GM18526 (cell line): Measurements from ENCODE around the gene CRYGS.

Source experiments
- POLR2A ChIP-seq: IDR thresholded peaks from 3 replicates; pipeline ENCODE4 v1.6.1; 2011; ENCODE audit not compliant: insufficient read length; ENCODE audit errors: extremely low read depth

The CRYGS gene

DNA sequence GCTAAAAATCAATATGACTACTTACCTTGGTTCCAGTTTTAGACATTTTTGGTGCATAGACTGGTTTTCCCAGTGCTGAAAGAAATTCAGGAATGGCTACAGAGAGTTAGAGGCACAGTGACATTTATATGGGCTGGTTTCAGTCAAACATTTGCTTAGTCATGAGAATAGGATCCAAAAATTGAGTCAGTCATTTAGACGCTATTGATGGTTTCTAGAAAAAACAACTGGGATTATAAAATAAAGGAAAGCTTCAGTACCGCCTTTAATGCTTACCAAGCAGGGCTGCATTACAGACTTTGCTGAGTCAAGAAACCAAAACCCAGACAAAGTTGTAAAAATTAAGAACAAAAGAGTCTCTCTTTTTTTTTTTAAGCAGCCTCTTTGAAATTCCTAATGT is at the start of gene CRYGS:
TSS of gene CRYGS (minus strand) at position 100 of the 400 bp plus-strand sequence. CDS start at position 46, 54 bp downstream.
- TF ChIP-seq POLR2A: no peak

- no peak for TF ChIP-seq POLR2A
Measured at GRCh38 chr3:186593862-186594261, 49.7 kb upstream of the CRYGS start.

DNA sequence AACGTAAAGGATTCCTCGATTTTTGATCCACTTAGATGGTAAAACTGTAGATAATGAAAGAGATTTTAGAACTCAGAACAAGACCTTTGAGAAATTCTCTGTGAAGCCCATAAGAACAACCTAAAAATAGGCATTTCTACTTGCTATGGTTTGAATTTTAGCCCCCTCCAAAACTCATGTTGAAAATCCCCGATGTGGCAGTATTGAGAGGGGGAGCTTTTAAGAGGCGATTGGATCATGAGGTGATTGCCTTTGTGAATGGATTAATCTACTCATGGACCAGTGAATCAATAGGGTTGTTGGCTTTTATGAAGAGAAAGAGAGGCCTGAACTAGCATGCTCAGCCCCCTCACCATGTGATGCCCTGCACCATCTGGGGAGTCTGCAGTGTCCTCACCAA is 48.5 kb upstream of the CRYGS start:
- TF ChIP-seq POLR2A: no peak

DNA sequence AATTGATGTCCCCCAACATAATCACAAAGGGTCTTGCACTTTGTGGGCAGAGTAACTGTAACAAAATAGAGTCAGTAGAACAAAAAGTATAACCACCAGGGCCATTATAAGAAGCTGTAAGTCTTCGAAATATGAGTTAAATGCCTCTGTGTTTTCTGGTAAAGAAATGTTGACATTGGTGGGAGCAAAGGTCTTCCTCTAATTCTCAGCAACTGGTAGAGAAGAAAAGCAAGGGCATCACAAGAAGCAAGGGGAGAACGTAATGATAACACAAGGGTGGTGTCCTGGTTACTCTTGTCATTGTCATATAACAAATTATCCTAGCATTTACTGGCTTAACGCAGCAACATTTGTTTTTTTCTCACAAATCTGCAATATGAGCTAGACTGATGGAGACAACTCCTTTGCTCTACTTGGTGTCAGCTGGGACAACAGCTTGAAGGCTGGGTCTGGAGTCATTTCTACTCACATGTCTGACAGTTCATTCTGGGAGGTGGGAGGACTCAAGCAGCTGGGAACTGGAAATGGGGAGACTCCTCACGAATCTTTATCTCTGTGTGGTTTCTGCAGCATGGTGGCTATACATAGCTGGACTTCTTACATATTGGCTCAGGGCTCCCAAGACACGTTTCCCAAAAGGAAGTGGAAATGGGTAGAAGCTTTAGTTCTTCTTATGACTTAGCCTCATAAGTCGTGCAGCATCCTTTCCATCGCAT is 46.6 kb upstream of the CRYGS start:
- TF ChIP-seq POLR2A: no peak

GRCh38 chr3:186589856-186590579 is 45.8 kb upstream of the CRYGS start:
- TF ChIP-seq POLR2A: no peak

DNA sequence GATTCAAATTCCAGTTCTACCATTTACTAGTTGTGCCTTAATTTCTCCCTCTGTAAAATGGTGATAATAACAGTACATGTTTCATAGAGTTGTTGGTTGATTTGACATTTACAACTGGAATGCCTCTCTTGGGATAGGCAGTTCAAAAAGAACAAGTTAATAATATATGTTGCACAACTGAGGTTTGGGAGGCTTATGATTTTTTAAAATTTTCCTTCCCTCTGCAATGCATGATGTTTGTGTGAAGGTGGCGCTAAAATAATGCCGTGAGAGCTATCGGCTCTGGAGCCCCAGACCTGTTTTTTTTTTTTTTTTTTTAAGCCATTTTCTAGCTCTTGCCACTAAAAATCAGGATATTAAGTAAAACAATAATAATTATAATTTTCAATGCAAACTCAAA is 44.9 kb upstream of the CRYGS start:
- TF ChIP-seq POLR2A: no peak

- no peak for TF ChIP-seq POLR2A
Measured at GRCh38 chr3:186588632-186589031, 44.5 kb upstream of the CRYGS start.

- no peak for TF ChIP-seq POLR2A
Measured at GRCh38 chr3:186587183-186587582, 43.0 kb upstream of the CRYGS start.

DNA sequence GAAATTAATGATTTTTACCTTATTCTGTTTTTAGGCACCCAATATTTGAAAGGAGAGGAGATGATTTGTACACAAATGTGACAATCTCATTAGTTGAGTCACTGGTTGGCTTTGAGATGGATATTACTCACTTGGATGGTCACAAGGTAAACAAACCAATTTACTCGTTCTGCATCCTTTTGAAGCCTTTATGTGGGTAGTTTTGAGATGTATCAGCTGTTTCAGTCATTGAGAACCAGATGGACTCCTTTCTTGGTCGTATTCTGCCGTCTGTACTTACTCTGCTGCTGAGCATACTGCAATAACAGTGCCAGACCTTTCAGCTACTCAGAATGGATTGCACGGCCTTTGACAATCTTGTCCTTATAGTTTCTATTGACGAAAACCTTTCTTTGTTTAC is 39.7 kb upstream of the CRYGS start:
- TF ChIP-seq POLR2A: no peak

- no peak for TF ChIP-seq POLR2A
Measured at GRCh38 chr3:186582541-186582940, 38.4 kb upstream of the CRYGS start.

DNA sequence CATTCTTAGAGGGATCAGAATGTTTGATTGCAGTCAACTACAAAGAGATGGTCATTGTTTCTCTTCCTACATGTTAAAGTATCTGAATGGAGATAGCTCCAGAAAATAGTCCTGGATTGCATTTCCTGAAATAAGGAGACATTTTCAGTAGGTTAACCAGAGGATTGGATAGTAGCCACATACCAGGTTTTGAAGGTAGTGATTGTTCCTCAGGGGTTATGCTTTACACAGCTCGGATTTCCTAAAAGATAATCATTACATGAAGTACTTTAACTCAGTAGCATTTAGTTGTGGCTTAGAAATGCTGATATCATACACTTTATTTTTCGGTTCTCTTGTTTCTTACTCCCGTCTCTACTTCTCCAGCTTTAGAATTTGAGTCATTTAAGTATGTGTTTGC is 36.6 kb upstream of the CRYGS start:
- TF ChIP-seq POLR2A: no peak

GRCh38 chr3:186577521-186577920 is 33.3 kb upstream of the CRYGS start:
- TF ChIP-seq POLR2A: no peak

DNA sequence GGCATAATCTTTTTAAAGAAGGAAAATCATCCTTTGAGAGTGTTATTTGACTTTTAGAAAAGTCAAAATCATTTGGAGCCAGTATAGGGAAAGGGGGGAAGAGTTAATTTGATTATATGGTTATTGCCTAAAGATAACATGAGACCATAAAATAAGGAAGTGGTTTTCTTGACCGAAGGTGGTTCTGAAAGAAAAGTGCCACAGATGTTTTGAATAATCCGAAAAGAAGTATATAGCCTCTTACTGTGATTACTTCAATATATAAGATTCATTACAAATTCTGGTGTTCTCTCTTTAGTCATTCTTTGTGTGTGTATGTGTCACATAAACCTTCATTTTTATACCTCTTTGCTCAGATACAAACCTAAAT is 27.4 kb upstream of the CRYGS start:
- no peak for TF ChIP-seq POLR2A

DNA sequence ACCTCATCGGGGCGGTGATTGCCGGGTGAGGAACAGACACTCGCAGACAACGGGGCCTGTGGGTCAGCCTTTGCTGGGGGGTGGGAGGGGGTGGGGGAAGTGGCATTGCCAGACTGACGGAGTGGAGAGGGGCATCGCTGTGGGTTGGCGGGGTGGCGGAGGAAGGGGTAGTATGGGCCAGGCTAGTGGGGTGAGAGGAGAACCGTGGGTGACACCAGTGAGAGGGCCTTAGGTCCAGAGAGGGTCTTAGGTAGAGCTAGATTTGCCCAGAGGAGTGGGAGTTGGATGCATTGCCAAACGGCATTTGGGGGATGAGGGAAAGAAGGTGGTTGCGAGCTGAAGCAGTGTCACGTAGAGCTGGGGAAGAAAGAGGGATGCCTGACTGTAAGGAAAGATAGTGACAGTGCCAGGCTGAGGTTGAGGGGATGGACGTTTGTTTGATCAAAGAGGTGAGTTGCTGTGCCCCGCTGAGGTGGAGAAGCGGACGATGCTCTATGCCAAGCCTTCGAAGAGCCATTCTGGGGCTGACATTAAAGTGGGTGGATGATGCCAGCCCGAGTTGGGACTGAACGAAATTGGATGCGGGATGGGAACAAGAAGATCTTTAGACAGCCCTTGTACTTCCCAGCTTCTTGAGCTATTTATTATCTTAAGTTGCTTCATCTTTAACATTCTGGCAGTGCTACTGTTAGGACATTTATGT is 26.9 kb upstream of the CRYGS start:
- no peak for TF ChIP-seq POLR2A

- TF ChIP-seq POLR2A: peak; percentile 82
Measured at GRCh38 chr3:186570096-186570940, 26.1 kb upstream of the CRYGS start, which contains the start of gene DNAJB11. DNAJB11 (plus strand) TSS chr3:186570720; CDS start chr3:186570898, 178 bp downstream.
